BLaER1 treated with 17β-estradiol and CSF1 and Interleukin-3, amounts not matched to agents 10 nM and 100 nM (cell line): Measurements from ENCODE around the gene PDRG1.
"Not testable (repeated sequence)": the region's sequence is repeated elsewhere in the genome, so short reads cannot be mapped to it uniquely, and the experiment has no call there.

Experiments used
- H3K27ac ChIP-seq, 11 experiments: shearing (Covaris generic); formaldehyde crosslinking; 2 replicates each; pipeline ENCODE4 v1.8.1; 2022
- H3K27me3 ChIP-seq, 11 experiments: shearing (Covaris generic); formaldehyde crosslinking; 2 replicates each; pipeline ENCODE4 v1.8.1; 2022
- H3K36me3 ChIP-seq, 11 experiments: shearing (Covaris generic); formaldehyde crosslinking; 2 replicates each; pipeline ENCODE4 v1.8.1; 2022
- H3K4me1 ChIP-seq, 10 experiments: shearing (Covaris generic); formaldehyde crosslinking; 2 replicates each; pipeline ENCODE4 v1.8.1; 2022
- H3K4me2 ChIP-seq, 11 experiments: shearing (Covaris generic); formaldehyde crosslinking; 2 replicates each; pipeline ENCODE4 v1.8.1; 2022
- H3K4me3 ChIP-seq, 10 experiments: shearing (Covaris generic); formaldehyde crosslinking; 2 replicates each; pipeline ENCODE4 v1.8.1; 2022
- H3K9ac ChIP-seq, 11 experiments: shearing (Covaris generic); formaldehyde crosslinking; 2 replicates each; pipeline ENCODE4 v1.8.1; 2022
- H3K9me3 ChIP-seq, 11 experiments: shearing (Covaris generic); formaldehyde crosslinking; replicated peaks in 1 of 11; 2 replicates each; pipeline ENCODE4 v1.8.1; 2022
- H4K20me1 ChIP-seq, 11 experiments: shearing (Covaris generic); formaldehyde crosslinking; 2 replicates each; pipeline ENCODE4 v1.8.1; 2022
- Cebpa-rat ChIP-seq, 11 experiments: shearing (Covaris generic); IDR thresholded peaks; 2 replicates each; pipeline ENCODE4 v1.8.1; 2022

The PDRG1 gene

GRCh38 chr20:31919410-31920155 lies 32.3 kb downstream of the PDRG1 start:
- H3K27ac ChIP-seq, result no peak overlapping the region

GRCh38 chr20:31918466-31919105 lies 33.3 kb downstream of the PDRG1 start:
- no peaks in the 10 kb centered on the region for H3K9me3 ChIP-seq
- no peak for TF ChIP-seq Cebpa-rat (IDR thresholded peaks at IDR 0.05)
- no peaks in the 10 kb centered on the region for H4K20me1 ChIP-seq
- no peaks in the 10 kb centered on the region for H3K27me3 ChIP-seq
- no peak overlapping the region for H3K9ac ChIP-seq
- H3K4me1 ChIP-seq, result peaks cover 8 to 27% (median 21%) of the 10 kb centered on the region in 10 experiments
- H3K4me3 ChIP-seq, result no peak overlapping the region
- H3K36me3 ChIP-seq, result no peaks in the 10 kb centered on the region
- no peak overlapping the region for H3K27ac ChIP-seq
- peak overlapping the region in 10 of 11 experiments; percentile 7 to 82 (median 40); a peak in 14 of 22 replicates for H3K4me2 ChIP-seq

More at GRCh38 chr20:31919410-31920155, 32.3 kb downstream of the PDRG1 start:
- Histone ChIP-seq H3K9ac (no peak overlapping the region), H3K4me1 (peaks cover 15 to 32% (median 27%) of the 10 kb centered on the region in 10 experiments), H3K9me3 (no peaks in the 10 kb centered on the region), H3K4me2 (no peak overlapping the region), H4K20me1 (no peaks in the 10 kb centered on the region), H3K36me3 (no peaks in the 10 kb centered on the region), H3K27me3 (no peaks in the 10 kb centered on the region), H3K4me3 (no peak overlapping the region)
- TF ChIP-seq Cebpa-rat (IDR thresholded peaks at IDR 0.05), result no peak

DNA sequence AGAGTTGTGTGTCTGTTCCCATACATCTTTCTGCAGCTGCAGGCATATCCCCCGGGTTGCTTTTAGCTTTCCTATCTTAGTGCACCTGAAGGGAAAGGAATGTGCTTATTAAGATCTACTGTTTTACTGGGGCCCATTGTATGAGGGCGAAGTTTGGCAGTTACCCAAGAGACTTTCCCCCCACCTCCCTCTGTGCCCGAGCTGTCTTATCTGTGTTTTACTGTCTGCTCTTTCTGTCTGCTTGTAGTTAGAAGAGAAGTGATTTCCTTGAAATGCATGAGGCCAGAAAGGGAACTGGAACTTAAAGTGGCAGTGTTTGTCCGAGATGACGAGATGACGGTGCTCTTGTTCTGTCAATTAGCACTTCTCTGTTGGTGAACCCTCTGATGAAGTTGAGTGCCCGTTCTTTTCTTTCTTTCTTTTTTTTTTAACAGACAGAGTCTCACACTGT lies 33.9 kb downstream of the PDRG1 start:
- Histone ChIP-seq H3K27ac (0 out of 22 replicates have a peak overlapping the region, but pooled peaks of 1 of the 11 experiments have one; percentile 13), H3K4me2 (peak overlapping the region in 10 of 11 experiments; percentile 7 to 82 (median 40); a peak in 14 of 22 replicates), H3K4me1 (peaks cover 2 to 21% (median 15%) of the 10 kb centered on the region in 10 experiments)
- not testable (repeated sequence) for H3K27me3 ChIP-seq, H4K20me1 ChIP-seq, H3K4me3 ChIP-seq, H3K9me3 ChIP-seq, H3K9ac ChIP-seq, H3K36me3 ChIP-seq

DNA sequence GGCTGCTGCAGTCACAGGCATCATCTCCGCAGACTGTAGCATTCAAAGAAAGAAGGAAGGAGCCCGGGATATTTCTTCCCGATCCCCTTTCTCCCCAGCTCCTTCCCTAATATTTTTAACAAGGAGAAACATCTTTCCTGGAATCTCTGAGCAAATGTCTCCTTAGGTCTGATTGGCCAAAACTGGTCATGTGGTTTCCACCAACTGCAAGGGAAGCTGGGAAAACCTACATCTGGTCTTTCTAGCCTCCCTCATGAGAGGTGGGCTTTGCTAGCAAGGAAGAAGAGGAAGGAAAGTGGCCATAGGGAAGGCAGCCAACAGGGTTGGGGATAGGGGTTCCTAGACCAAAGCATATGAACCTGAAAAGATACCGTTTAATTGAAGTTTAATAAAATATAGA lies 35.1 kb downstream of the PDRG1 start:
- Histone ChIP-seq H3K4me1 (peaks cover 0 to 19% (median 14%) of the 10 kb centered on the region in 10 experiments; a peak in 15 of 20 replicates), H4K20me1 (no peaks in the 10 kb centered on the region), H3K27ac (no peak overlapping the region), H3K4me3 (no peak overlapping the region), H3K4me2 (no peak overlapping the region), H3K9ac (no peak overlapping the region), H3K27me3 (no peaks in the 10 kb centered on the region), H3K36me3 (no peaks in the 10 kb centered on the region), H3K9me3 (no peaks in the 10 kb centered on the region)
- no peak for TF ChIP-seq Cebpa-rat (IDR thresholded peaks at IDR 0.05)

DNA sequence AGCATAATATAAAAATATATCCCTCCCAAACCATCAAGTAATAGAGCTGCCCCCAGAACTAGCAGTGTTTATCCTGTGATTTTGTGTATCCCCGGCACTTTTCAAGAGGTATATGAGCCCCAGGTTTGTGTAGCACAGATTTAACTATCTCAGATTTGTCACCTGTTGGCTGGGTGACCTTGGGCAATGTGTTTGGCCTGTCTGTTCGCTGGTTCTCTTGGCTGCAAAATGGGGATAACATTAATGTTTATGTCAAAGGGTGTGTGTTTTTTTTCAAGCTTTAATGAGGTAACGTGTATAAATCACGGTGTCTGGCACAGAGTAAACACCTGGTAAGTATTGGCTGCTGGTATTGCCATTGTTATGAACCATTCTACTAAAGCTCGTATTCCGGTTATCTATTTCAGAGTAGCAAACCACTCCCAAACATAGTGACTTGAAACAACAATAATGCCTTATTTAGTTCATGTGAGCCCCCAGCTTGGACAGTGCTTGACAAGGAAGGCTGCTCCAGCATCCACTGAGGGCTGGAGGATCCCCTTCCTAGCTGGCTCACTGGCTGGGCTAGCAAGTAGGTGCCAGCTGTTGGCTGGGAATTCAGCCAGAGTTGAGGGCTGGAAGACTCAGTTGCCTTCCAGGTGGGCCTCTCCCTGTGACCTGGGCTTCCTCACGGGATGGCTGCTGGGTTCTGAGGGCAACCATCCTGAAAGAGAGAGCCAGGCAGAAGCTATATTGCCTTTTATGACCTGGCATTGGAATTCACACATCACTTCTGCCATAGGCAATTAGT lies 36.2 kb downstream of the PDRG1 start:
- Histone ChIP-seq H3K9me3 (no peaks in the 10 kb centered on the region), H3K4me3 (no peak overlapping the region), H3K4me2 (no peak overlapping the region), H3K27ac (no peak overlapping the region), H4K20me1 (no peaks in the 10 kb centered on the region), H3K4me1 (peaks cover 0 to 19% (median 14%) of the 10 kb centered on the region in 10 experiments; a peak in 15 of 20 replicates), H3K27me3 (no peaks in the 10 kb centered on the region), H3K9ac (no peak overlapping the region), H3K36me3 (no peaks in the 10 kb centered on the region)
- no peak for TF ChIP-seq Cebpa-rat (IDR thresholded peaks at IDR 0.05)

DNA sequence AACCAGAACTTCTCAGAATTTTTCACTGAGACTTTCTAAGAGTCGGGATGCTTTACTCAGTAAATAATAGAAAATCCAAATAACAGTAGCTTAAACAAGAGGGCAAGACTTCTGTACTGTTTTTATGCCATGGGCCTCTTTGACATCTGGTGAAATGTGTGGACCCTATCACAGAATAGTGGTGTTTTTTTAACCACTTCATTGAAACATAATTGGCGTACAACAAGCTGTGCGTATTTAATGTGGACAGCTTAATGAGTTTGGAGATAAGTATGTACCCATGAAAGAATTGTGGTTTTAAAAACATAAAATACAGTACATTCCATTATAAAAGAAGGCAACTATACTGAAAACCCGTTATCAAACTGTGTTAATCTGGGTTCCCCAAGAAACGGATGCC lies 37.7 kb downstream of the PDRG1 start:
- H4K20me1 ChIP-seq, result no peaks in the 10 kb centered on the region
- no peaks in the 10 kb centered on the region for H3K9me3 ChIP-seq
- peak overlapping the region in 1 of 11 experiments; percentile 8; a peak in 1 of 22 replicates for H3K4me2 ChIP-seq
- H3K27me3 ChIP-seq, result no peaks in the 10 kb centered on the region
- H3K27ac ChIP-seq, result no peak overlapping the region
- H3K9ac ChIP-seq, result no peak overlapping the region
- H3K4me3 ChIP-seq, result no peak overlapping the region
- no peaks in the 10 kb centered on the region for H3K36me3 ChIP-seq
- no peak for TF ChIP-seq Cebpa-rat (IDR thresholded peaks at IDR 0.05)
- H3K4me1 ChIP-seq, result peaks cover 0 to 23% (median 14%) of the 10 kb centered on the region in 10 experiments; a peak in 15 of 20 replicates

- Histone ChIP-seq H3K9ac (no peak overlapping the region), H3K4me2 (no peak overlapping the region), H3K27ac (no peak overlapping the region), H3K27me3 (no peaks in the 10 kb centered on the region), H4K20me1 (no peaks in the 10 kb centered on the region), H3K9me3 (no peaks in the 10 kb centered on the region), H3K36me3 (no peaks in the 10 kb centered on the region), H3K4me3 (no peak overlapping the region), H3K4me1 (peaks cover 0 to 21% (median 11%) of the 10 kb centered on the region in 10 experiments; a peak in 15 of 20 replicates)
- TF ChIP-seq Cebpa-rat (IDR thresholded peaks at IDR 0.05), result no peak
These were observed 38.3 kb downstream of the PDRG1 start for GRCh38 chr20:31913431-31914157.

DNA sequence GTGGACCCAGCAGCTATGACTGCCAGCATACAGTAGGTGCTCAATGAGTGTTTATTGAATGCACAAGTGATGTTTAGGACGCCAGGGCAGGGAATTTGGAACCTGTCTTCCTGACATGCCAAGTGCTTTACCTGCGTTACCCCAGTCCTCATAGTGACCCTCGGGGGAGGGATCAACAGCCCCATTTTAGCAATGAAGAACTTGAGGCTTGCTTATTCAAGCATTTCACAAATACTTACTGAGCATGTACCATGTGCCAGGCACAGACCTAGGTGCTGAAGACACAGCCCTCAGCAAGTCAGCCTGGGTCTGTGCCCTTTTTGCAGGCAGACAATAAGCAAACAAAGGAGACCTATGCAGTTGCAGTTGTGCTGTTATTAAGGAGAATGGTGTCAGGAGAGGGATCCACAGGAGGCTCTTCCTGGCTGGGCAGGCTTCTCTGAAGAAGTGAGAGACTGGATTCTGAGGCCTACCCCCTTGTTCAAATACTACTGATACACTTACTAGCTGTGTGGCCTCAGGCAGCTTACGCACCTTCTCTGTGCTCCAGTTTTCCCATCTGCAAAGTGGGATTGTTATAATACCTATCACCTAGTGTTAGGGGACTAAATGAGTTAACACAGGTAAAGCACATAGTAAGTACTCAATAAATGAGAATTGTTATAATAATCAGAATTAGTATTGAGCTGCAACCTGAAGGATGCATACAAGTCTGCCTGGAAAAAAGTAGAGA lies 41.6 kb downstream of the PDRG1 start:
- H3K4me1 ChIP-seq, result peaks cover 0 to 11% (median 6%) of the 10 kb centered on the region in 10 experiments; a peak in 5 of 20 replicates
- H3K9me3 ChIP-seq, result no peaks in the 10 kb centered on the region
- no peaks in the 10 kb centered on the region for H3K36me3 ChIP-seq
- no peak for TF ChIP-seq Cebpa-rat (IDR thresholded peaks at IDR 0.05)
- H3K27ac ChIP-seq, result no peak overlapping the region
- H3K4me2 ChIP-seq, result no peak overlapping the region
- no peak overlapping the region for H3K4me3 ChIP-seq
- H4K20me1 ChIP-seq, result no peaks in the 10 kb centered on the region
- no peak overlapping the region for H3K9ac ChIP-seq
- no peaks in the 10 kb centered on the region for H3K27me3 ChIP-seq
